SW 1271 (cell line): ENCODE data around the gene MTHFSD.
A peak's percentile ranks its signal among the peaks of the same experiment; 100 is the strongest.

Experiments
- DNase-seq, 2 experiments: peaks; one replicate each; lab custom pipeline; 2025; lab: John Stamatoyannopoulos, UW

MTHFSD gene

GRCh38 chr16:86584071-86584685 lies 29.1 kb upstream of the MTHFSD start:
- DNase-seq: no peak

GRCh38 chr16:86581458-86581857 lies 26.4 kb upstream of the MTHFSD start:
- DNase-seq: no peak

GRCh38 chr16:86580791-86581170 lies 25.7 kb upstream of the MTHFSD start:
- DNase-seq: no peak

GRCh38 chr16:86580063-86580790 lies 25.2 kb upstream of the MTHFSD start:
- no peak for DNase-seq

- DNase-seq: no peak
Observed at GRCh38 chr16:86579268-86580062, 24.4 kb upstream of the MTHFSD start.

GRCh38 chr16:86578611-86579267 lies 23.7 kb upstream of the MTHFSD start:
- no peak for DNase-seq

GRCh38 chr16:86578061-86578599 lies 23.1 kb upstream of the MTHFSD start, which contains the start of gene FOXL1:
Gene FOXL1 (plus strand): TSS chr16:86578549. CDS start chr16:86578724, 175 bp downstream.
- DNase-seq: no peak

GRCh38 chr16:86577314-86577971 lies 22.4 kb upstream of the MTHFSD start:
- DNase-seq: no peak

- DNase-seq: no peak
Observed at GRCh38 chr16:86576591-86577313, 21.7 kb upstream of the MTHFSD start.

- DNase-seq: peak; percentile 38 to 82
Observed at GRCh38 chr16:86575754-86576557, 20.9 kb upstream of the MTHFSD start.

GRCh38 chr16:86575095-86575685 lies 20.2 kb upstream of the MTHFSD start:
- DNase-seq: no peak

- DNase-seq: no peak
Observed at GRCh38 chr16:86574646-86575045, 19.6 kb upstream of the MTHFSD start.

- no peak for DNase-seq
Observed at GRCh38 chr16:86573646-86574508, 18.8 kb upstream of the MTHFSD start.

- DNase-seq: no peak
Observed at GRCh38 chr16:86573215-86573614, 18.2 kb upstream of the MTHFSD start.

- DNase-seq: no peak
Observed at GRCh38 chr16:86572606-86573005, 17.6 kb upstream of the MTHFSD start.

- DNase-seq: no peak
Observed at GRCh38 chr16:86572041-86572521, 17.0 kb upstream of the MTHFSD start.

- no peak for DNase-seq
Observed at GRCh38 chr16:86571530-86571915, 16.5 kb upstream of the MTHFSD start.
